Measurements from ENCODE around the gene ACP3.
"Not testable (repeated sequence)": the region's sequence is repeated elsewhere in the genome, so short reads cannot be mapped to it uniquely, and the experiment has no call there.

ACP3 gene

GRCh38 chr3:132382267-132382666, 65.1 kb downstream of the ACP3 start:
- no peak for DNase-seq (ENCODE audit: extremely low read depth, insufficient read length)
- TF ChIP-seq, protein P1, sequence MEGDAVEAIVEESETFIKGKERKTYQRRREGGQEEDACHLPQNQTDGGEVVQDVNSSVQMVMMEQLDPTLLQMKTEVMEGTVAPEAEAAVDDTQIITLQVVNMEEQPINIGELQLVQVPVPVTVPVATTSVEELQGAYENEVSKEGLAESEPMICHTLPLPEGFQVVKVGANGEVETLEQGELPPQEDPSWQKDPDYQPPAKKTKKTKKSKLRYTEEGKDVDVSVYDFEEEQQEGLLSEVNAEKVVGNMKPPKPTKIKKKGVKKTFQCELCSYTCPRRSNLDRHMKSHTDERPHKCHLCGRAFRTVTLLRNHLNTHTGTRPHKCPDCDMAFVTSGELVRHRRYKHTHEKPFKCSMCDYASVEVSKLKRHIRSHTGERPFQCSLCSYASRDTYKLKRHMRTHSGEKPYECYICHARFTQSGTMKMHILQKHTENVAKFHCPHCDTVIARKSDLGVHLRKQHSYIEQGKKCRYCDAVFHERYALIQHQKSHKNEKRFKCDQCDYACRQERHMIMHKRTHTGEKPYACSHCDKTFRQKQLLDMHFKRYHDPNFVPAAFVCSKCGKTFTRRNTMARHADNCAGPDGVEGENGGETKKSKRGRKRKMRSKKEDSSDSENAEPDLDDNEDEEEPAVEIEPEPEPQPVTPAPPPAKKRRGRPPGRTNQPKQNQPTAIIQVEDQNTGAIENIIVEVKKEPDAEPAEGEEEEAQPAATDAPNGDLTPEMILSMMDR (IDR thresholded peaks at IDR 0.05; ENCODE audit: insufficient read depth, low read length, poor library complexity, severe bottlenecking) = no peak
- Histone ChIP-seq H3K36me3 (ENCODE audit: control insufficient read depth, insufficient read depth, low read length) (no peaks in the 10 kb centered on the region), H3K27me3 (replicated peaks; ENCODE audit: control insufficient read depth, insufficient read depth, low read length) (no peaks in the 10 kb centered on the region), H3K4me3 (replicated peaks; ENCODE audit: low read depth, low read length) (no peak overlapping the region)

DNA sequence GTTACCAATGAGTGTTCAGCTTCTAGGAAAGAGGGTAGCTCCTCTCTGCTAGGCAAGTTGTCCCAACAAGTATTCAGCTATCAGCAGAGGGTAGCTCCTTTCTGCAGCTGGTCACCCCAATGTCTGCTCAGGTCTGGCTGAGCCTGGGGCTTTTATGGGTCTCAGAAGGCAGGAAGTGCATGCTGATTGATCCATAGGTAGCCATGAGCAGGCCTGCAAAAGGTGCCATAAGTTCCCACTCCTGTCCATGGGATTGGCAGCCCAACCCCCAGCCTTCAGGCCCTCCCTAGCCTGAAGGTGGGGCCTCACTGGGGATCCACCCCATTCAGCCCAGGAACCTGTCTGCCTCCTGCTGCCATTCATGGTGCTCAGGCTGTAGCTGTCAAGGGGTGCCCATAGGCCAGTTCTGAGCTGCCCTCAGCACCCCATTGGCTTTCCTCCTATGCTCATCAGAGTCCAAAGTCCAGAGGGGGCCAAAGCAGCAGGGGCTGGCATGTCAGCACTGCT, 65.5 kb downstream of the ACP3 start:
- DNase-seq (ENCODE audit: extremely low read depth, insufficient read length) = no peak
- Histone ChIP-seq H3K36me3 (ENCODE audit: control insufficient read depth, insufficient read depth, low read length) (no peaks in the 10 kb centered on the region), H3K27me3 (replicated peaks; ENCODE audit: control insufficient read depth, insufficient read depth, low read length) (no peaks in the 10 kb centered on the region), H3K4me3 (replicated peaks; ENCODE audit: low read depth, low read length) (no peak overlapping the region)
- TF ChIP-seq, protein P1 (IDR thresholded peaks at IDR 0.05; ENCODE audit: insufficient read depth, low read length, poor library complexity, severe bottlenecking) = no peak

- Histone ChIP-seq H3K4me3 (replicated peaks; ENCODE audit: low read depth, low read length) (no peak overlapping the region), H3K36me3 (ENCODE audit: control insufficient read depth, insufficient read depth, low read length) (no peaks in the 10 kb centered on the region), H3K27me3 (replicated peaks; ENCODE audit: control insufficient read depth, insufficient read depth, low read length) (no peaks in the 10 kb centered on the region)
- no peak for DNase-seq (ENCODE audit: extremely low read depth, insufficient read length)
- TF ChIP-seq, protein P1 (IDR thresholded peaks at IDR 0.05; ENCODE audit: insufficient read depth, low read length, poor library complexity, severe bottlenecking) = no peak
Observed at GRCh38 chr3:132386259-132386658, 69.1 kb downstream of the ACP3 start.

GRCh38 chr3:132392675-132393074, 75.5 kb downstream of the ACP3 start:
- H3K27me3 ChIP-seq (replicated peaks; ENCODE audit: control insufficient read depth, insufficient read depth, low read length); H3K4me3 ChIP-seq (replicated peaks; ENCODE audit: low read depth, low read length); DNase-seq (ENCODE audit: extremely low read depth, insufficient read length); H3K36me3 ChIP-seq (ENCODE audit: control insufficient read depth, insufficient read depth, low read length): not testable (repeated sequence)

GRCh38 chr3:132394320-132394719, 77.1 kb downstream of the ACP3 start:
- no peaks in the 10 kb centered on the region for H3K36me3 ChIP-seq (ENCODE audit: control insufficient read depth, insufficient read depth, low read length)
- TF ChIP-seq, protein P1 (IDR thresholded peaks at IDR 0.05; ENCODE audit: insufficient read depth, low read length, poor library complexity, severe bottlenecking) = no peak
- H3K27me3 ChIP-seq (replicated peaks; ENCODE audit: control insufficient read depth, insufficient read depth, low read length) = no peaks in the 10 kb centered on the region
- no peak for DNase-seq (ENCODE audit: extremely low read depth, insufficient read length)
- H3K4me3 ChIP-seq (replicated peaks; ENCODE audit: low read depth, low read length) = no peak overlapping the region

- TF ChIP-seq, protein P1 (IDR thresholded peaks at IDR 0.05; ENCODE audit: insufficient read depth, low read length, poor library complexity, severe bottlenecking) = no peak
- H3K27me3 ChIP-seq (replicated peaks; ENCODE audit: control insufficient read depth, insufficient read depth, low read length) = no peaks in the 10 kb centered on the region
- H3K4me3 ChIP-seq (replicated peaks; ENCODE audit: low read depth, low read length) = no peak overlapping the region
- no peak for DNase-seq (ENCODE audit: extremely low read depth, insufficient read length)
- no peaks in the 10 kb centered on the region for H3K36me3 ChIP-seq (ENCODE audit: control insufficient read depth, insufficient read depth, low read length)
Observed at GRCh38 chr3:132395126-132395525, 77.9 kb downstream of the ACP3 start.
